ENCODE results near the gene C4orf50.
"Not testable (repeated sequence)": the region's sequence is repeated elsewhere in the genome, so short reads cannot be mapped to it uniquely, and the experiment has no call there.

C4orf50 gene

GRCh38 chr4:6009452-6009851 lies 8.8 kb downstream of the C4orf50 start:
- TF ChIP-seq CTCF (IDR thresholded peaks at IDR 0.05; ENCODE audit: low read depth, low read length): no peak
- DNase-seq (ENCODE audit: extremely low read depth, low read depth): no peak

- no peak for DNase-seq (ENCODE audit: extremely low read depth, low read depth)
- TF ChIP-seq CTCF (IDR thresholded peaks at IDR 0.05; ENCODE audit: low read depth, low read length): no peak
These were observed 9.4 kb downstream of the C4orf50 start for GRCh38 chr4:6008766-6009385.

GRCh38 chr4:6008092-6008551 lies 10.1 kb downstream of the C4orf50 start:
- no peak for TF ChIP-seq CTCF (IDR thresholded peaks at IDR 0.05; ENCODE audit: low read depth, low read length)
- DNase-seq (ENCODE audit: extremely low read depth, low read depth): no peak

- TF ChIP-seq CTCF (IDR thresholded peaks at IDR 0.05; ENCODE audit: low read depth, low read length): no peak
- no peak for DNase-seq (ENCODE audit: extremely low read depth, low read depth)
These were observed 13.1 kb downstream of the C4orf50 start for GRCh38 chr4:6005175-6005574.

GRCh38 chr4:6003485-6003884 lies 14.7 kb downstream of the C4orf50 start:
- DNase-seq (ENCODE audit: extremely low read depth, low read depth): not testable (repeated sequence)

GRCh38 chr4:6002926-6003325 lies 15.3 kb downstream of the C4orf50 start:
- no peak for DNase-seq (ENCODE audit: extremely low read depth, low read depth)
- no peak for TF ChIP-seq CTCF (IDR thresholded peaks at IDR 0.05; ENCODE audit: low read depth, low read length)

- TF ChIP-seq CTCF (IDR thresholded peaks at IDR 0.05; ENCODE audit: low read depth, low read length): no peak
- no peak for DNase-seq (ENCODE audit: extremely low read depth, low read depth)
These were observed 15.8 kb downstream of the C4orf50 start for GRCh38 chr4:6002492-6002833.
